Aorta (tissue), 5 donors: ENCODE results near the gene FOXK1. TPM values are rescaled to one million over a fixed set of nuclear protein-coding genes. Genes with fewer than 3 reads are reported as not detected.

Experiments used
- ATAC-seq: fragments of 200-7000 bp; cut with Tn5 transposase; one replicate; pipeline ENCODE4 v1.9.1; 2022; ENCODE audit warnings: moderate library complexity; ENCODE audit not compliant: low FRiP score
- DNase-seq, 2 donors: peaks; one replicate each; pipeline ENCODE4 v3.0.0-alpha.2; 2020
- H3K27ac ChIP-seq, 2 donors: one replicate each; pipeline ENCODE4 v1.5.1; 2013; ENCODE audit warnings: low read length in 2 of 2, mild to moderate bottlenecking in 2 of 2, moderate library complexity in 2 of 2, control low read depth in 1 of 2, inconsistent platforms in 1 of 2, low read depth in 1 of 2
- H3K27me3 ChIP-seq, 2 donors: one replicate each; pipeline ENCODE4 v1.6.1; 2013; ENCODE audit warnings: control low read depth in 1 of 2, low read length in 1 of 2, mild to moderate bottlenecking in 1 of 2, moderate library complexity in 1 of 2; ENCODE audit not compliant: insufficient read depth in 2 of 2, control insufficient read depth in 1 of 2
- H3K36me3 ChIP-seq, 2 donors: one replicate each; pipeline ENCODE4 v1.6.1; 2013; ENCODE audit warnings: control low read depth in 1 of 2, low read length in 1 of 2, mild to moderate bottlenecking in 1 of 2; ENCODE audit not compliant: insufficient read depth in 2 of 2, control insufficient read depth in 1 of 2
- H3K4me1 ChIP-seq, 2 donors: one replicate each; pipeline ENCODE4 v1.6.1; 2013; ENCODE audit warnings: low read length in 2 of 2, control low read depth in 1 of 2, mild to moderate bottlenecking in 1 of 2, moderate library complexity in 1 of 2; ENCODE audit not compliant: insufficient read depth in 2 of 2, control insufficient read depth in 1 of 2
- H3K4me3 ChIP-seq, 2 donors: one replicate each; pipeline ENCODE4 v1.5.1; 2013; ENCODE audit warnings: low read length in 2 of 2, control low read depth in 1 of 2, mild to moderate bottlenecking in 1 of 2
- H3K9me3 ChIP-seq: one replicate; pipeline ENCODE4 v1.6.1; 2013; ENCODE audit warnings: mild to moderate bottlenecking, low read length; ENCODE audit not compliant: control insufficient read depth
- WGBS, 2 donors: extraction: QIAGEN DNeasy Blood & Tissue Kit; methylation state at CpG; one replicate each; pipeline ENCODE4 v1.1.7; 2013; 5-methylcytosine and 5-hydroxymethylcytosine counted together
- intact Hi-C, 2 donors: fragments of 100-400 bp; cut with DNase I; formaldehyde crosslinking; loops; one replicate each; pipeline versions ENCODE4 v1.14.2 to v1.15.0; 2022
- long read RNA-seq, 2 donors: library from polyadenylated mRNA; unstranded; transcript quantifications; one replicate each; pipeline ENCODE4 v2.0.0, GENCODE V29; 2020 to 2021
- polyA plus RNA-seq, 2 donors: library from polyadenylated mRNA; stranded (reverse); fragments of 200-250 nt; gene quantifications; one replicate each; pipeline ENCODE4 v1.2.3, GENCODE V29; 2013
- total RNA-seq, 2 donors: library from RNA; stranded (reverse); fragmentation: NEBNext Ultra II Directional; extraction: Animal tissue kit (Norgen Biotek cat#: 25700); gene quantifications; one replicate each; pipeline ENCODE4 v1.2.1, GENCODE V29; 2021
- donor health status: healthy with polysubstance abuse.
- donor health status: Bipolar disorder and iron deficiency.
- donor health status: DM: no; HTN: no; CAD: no.
- donor health status: DM: no; HTN: no; CAD: no.
- donor health status: DM: yes; HTN: yes; CAD: no.

The FOXK1 gene
- total RNA-seq (10 to 100 TPM; 41.4 to 47.5 TPM), polyA plus RNA-seq (1 to 10 TPM; 5.1 to 8.7 TPM)
- long read RNA-seq, donor 1, partial matches to known transcripts: 2 of 23 reads
- long read RNA-seq, donor 1, other reads (novel, unspliced or antisense): 21 of 23 reads
- long read RNA-seq, donor 2, full-length matches to known transcripts: 3 of 35 reads
- long read RNA-seq, donor 2, partial matches to known transcripts: 11 of 35 reads
- long read RNA-seq, donor 2, other reads (novel, unspliced or antisense): 21 of 35 reads

DNA sequence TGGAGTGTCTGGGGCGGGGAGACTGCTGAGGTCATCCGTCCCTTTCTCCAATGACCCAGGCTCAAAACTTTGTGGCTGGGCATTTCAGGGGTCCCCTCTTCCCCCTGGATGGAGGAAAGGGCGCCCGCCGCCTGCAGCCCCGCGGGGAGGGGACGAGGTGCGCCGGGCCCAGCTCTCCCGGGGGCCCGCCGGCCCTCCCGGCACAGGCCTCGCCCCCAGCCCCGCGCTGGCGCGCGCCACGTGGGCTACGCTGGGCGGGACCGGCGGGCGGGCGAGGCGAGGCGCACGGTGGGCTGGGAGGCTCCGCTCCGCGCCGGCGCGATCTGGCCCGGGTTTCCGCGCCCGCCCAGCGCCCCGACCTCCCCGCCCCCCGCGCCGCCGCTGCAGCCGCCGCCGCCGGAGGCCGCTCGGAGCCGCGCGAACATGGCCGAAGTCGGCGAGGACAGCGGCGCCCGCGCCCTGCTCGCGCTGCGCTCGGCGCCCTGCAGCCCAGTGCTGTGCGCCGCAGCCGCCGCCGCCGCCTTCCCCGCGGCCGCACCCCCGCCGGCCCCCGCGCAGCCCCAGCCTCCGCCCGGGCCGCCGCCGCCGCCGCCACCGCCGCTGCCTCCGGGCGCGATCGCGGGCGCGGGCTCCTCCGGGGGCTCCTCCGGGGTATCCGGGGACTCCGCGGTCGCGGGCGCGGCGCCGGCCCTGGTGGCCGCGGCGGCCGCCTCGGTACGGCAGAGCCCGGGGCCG is at the start of gene FOXK1:
TSS of gene FOXK1 (plus strand) at position 410 of the 735 bp plus-strand sequence. CDS start at position 424, 14 bp downstream.
- no peaks in the 10 kb centered on the region for H3K4me1 ChIP-seq
- ATAC-seq: peak; percentile 90
- no peaks in the 10 kb centered on the region for H3K27me3 ChIP-seq
- H3K27ac ChIP-seq: peak within 1 kb of the TSS; percentile 57 to 61
- H3K36me3 ChIP-seq: no peaks in the 10 kb centered on the region
- H3K4me3 ChIP-seq: peak within 1 kb of the TSS; percentile 80 to 98
- 1% methylated on average over 76 to 116 of the region's 116 CpGs for WGBS, 2 donors
- no peaks in the 10 kb centered on the region for H3K9me3 ChIP-seq
- DNase-seq: peak; percentile 83 to 92
- intact Hi-C loops: loop anchor here (1.0 to 5.0 kb wide), 4 partner anchors 41 to 70 kb away; no protein-coding TSS in a partner anchor

DNA sequence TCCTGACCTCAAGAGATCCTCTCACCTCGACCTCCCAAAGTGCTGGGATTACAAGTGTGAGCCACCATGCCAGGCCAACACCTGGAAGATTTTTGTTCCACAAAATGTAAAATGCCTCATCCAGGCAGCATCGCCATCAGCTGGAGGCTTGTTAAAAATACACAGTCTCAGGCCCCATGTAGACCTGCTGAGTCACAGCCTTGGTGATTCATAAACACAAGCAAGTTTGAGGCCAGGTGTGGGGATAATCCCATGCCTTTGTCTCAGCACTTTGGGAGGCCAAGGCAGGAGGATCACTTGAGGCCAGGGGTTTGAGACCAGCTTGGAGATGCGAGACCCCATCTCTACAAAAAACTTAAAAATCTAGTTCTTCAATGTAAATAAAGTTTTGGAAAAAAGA is 49.1 kb upstream of the FOXK1 start:
- no peak for ATAC-seq
- Histone ChIP-seq H3K36me3 (no peaks in the 10 kb centered on the region), H3K9me3 (no peaks in the 10 kb centered on the region), H3K27ac (no peak overlapping the region), H3K27me3 (no peaks in the 10 kb centered on the region), H3K4me3 (no peak overlapping the region), H3K4me1 (no peaks in the 10 kb centered on the region)
- intact Hi-C loops: loop anchor here in 1 of 2 donors (5.0 kb wide), 1 partner anchor 114 kb away; no protein-coding TSS in a partner anchor
- DNase-seq: no peak
- 93 to 96% methylated on average over 3 of the region's 3 CpGs for WGBS, 2 donors

DNA sequence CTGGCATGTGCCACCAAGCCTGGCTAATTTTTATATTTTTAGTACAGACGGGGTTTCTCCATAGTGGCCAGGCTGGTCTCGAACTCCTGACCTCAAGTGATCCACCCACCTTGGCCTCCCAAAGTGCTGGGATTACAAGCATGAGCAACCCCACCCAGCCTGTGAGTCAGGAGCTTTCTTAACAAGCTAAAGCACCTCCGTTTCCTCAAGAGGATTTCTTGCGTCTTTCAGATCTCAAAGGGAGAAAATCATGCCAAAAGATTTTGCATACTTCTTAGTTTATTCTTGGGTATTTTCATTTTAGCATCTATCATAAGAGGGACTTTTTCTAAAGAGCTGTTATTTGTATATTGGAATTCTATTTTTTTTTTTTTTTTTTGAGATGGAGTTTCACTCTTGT is 47.9 kb upstream of the FOXK1 start:
- Histone ChIP-seq H3K36me3 (no peaks in the 10 kb centered on the region), H3K9me3 (no peaks in the 10 kb centered on the region), H3K4me1 (no peaks in the 10 kb centered on the region), H3K4me3 (no peak overlapping the region), H3K27me3 (no peaks in the 10 kb centered on the region), H3K27ac (no peak overlapping the region)
- no peak for DNase-seq
- no peak for ATAC-seq
- WGBS, 2 donors: 60 to 67% methylated on average over 4 of the region's 4 CpGs
- intact Hi-C loops: loop anchor here in 1 of 2 donors (5.0 kb wide), 1 partner anchor 113 kb away; no protein-coding TSS in a partner anchor

DNA sequence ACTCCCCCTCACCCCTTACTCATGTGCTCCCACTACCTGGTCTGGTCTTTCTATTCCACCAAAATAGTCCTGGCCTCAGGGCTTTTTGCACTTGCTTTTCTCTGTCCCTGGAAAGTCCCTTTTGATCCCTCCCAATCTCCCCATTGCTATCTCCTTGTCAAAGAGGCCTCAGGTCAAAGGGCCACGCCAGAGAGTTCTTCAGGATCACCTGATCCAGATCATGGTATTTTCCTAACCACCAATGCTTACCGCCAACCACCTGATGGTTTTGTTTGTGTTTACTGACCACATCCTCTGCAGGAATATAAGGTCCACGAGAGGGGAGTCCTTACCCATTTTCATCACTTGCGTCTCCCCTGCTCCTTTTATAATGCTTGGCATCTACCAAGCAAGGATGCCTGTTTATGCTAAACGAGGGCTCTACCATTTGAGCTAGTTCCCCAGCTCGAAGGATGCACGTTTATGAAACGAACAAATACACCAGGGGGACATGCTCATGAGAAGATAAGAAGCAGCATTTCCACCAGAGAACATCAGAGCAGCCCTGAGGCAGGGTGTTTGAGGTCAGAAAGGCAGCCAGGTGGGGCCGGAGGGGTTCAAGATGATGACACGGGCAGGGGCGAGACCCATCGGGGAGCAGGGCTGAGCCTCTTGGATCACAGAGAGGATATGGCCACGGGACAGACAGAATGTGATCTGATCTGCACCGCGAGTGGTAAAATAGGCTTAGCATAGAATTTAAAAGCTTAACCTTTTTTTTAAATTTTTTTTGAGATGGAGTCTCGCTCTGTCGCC is 43.1 kb upstream of the FOXK1 start:
- ATAC-seq (no peak), DNase-seq (peak in 1 of 2 donors; percentile 31)
- Histone ChIP-seq H3K9me3 (no peaks in the 10 kb centered on the region), H3K4me3 (no peak overlapping the region), H3K4me1 (no peaks in the 10 kb centered on the region), H3K36me3 (no peaks in the 10 kb centered on the region), H3K27ac (no peak overlapping the region), H3K27me3 (no peaks in the 10 kb centered on the region)
- WGBS, 2 donors: 84 to 86% methylated on average over 17 of the region's 17 CpGs
- intact Hi-C loops: no loop called here

DNA sequence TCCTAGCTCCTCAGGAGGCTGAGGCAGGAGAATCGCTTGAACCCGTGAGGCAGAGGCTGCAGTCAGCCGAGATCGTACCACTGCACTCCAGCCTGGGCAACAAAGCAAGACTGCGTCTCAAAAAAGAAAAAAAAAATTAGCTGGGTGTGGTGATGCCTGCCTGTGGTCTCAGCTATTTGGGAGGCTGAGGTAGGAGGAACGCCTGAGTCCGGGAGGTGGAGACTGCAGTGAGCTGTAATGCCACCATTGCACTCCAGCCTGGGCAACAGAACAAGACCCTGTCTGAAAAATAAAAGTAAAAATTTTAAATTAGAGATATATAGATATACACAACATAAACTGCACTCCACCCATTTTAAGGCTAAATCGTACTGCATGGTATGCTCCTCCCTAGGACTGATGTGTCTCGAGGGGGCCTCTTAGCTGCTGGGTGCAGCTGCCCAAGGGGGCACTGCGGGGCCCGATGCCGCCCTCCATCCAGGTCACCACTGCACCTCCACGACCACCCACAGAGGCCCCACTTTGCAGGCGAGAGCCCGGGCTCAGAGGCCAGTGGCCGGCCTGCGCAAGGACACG is 40.9 kb upstream of the FOXK1 start:
- intact Hi-C loops: loop anchor here (1.0 to 2.0 kb wide), 2 partner anchors 40 to 41 kb away; partner anchors contain the start of gene FOXK1 (in 1 of the 2)
- DNase-seq (peak in 1 of 2 donors; percentile 50), ATAC-seq (no peak)
- no peaks in the 10 kb centered on the region for H3K36me3 ChIP-seq
- no peaks in the 10 kb centered on the region for H3K27me3 ChIP-seq
- no peak overlapping the region for H3K27ac ChIP-seq
- H3K4me3 ChIP-seq: peak overlapping the region; percentile 16 to 55
- no peaks in the 10 kb centered on the region for H3K9me3 ChIP-seq
- 28 to 33% methylated on average over 17 to 18 of the region's 18 CpGs for WGBS, 2 donors
- H3K4me1 ChIP-seq: no peaks in the 10 kb centered on the region

DNA sequence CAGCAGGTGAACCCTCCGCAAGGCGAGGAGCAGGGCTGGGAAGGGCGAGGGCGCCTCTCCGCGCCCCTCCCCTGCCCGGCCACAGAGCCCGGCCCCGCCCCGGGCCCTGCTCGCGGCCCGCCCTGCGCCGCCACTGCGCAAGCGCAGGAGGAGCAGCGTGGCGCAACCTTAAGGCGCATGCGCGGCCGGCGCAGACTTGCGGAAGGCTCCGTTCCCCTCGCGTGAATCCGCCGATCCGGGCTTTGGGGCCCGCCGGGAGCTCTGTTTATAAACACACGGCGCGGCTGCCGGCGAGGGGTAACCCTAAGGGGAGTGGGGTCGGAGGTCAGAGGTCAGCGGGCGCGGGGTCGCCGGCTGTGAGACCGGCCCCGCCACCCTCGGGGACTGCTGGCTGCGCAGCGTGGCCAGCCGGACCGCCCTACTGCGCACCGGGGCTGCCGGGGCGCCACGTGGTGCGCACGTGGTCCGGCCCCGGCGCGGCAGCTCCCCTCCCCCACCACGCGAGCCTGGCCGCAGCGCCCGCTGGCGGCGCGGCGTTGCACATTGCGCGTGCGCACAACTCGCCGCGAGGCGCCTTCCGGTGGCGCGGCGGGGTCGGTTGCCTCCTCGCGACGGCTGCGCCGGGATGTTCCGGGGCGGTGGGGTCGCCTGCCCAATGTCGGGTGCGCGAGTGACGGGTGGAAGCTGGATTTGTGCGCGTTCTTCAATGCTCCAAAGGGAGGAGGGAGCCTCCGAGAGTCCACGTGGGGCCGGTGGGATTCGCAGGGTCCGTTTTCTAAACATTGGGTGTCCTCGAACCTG is 40.2 kb upstream of the FOXK1 start:
- no peaks in the 10 kb centered on the region for H3K4me1 ChIP-seq
- intact Hi-C loops: loop anchor here (1.0 to 2.0 kb wide), 2 partner anchors 39 to 40 kb away; partner anchors contain the start of gene FOXK1 (in 1 of the 2)
- ATAC-seq (peak; percentile 97), DNase-seq (peak; percentile 97 to 99)
- peak overlapping the region; percentile 37 to 55 for H3K4me3 ChIP-seq
- H3K27ac ChIP-seq: peak overlapping the region in 1 of 2 donors; percentile 46
- H3K9me3 ChIP-seq: no peaks in the 10 kb centered on the region
- no peaks in the 10 kb centered on the region for H3K27me3 ChIP-seq
- WGBS, 2 donors: 0 to 1% methylated on average over 98 to 103 of the region's 103 CpGs
- no peaks in the 10 kb centered on the region for H3K36me3 ChIP-seq

DNA sequence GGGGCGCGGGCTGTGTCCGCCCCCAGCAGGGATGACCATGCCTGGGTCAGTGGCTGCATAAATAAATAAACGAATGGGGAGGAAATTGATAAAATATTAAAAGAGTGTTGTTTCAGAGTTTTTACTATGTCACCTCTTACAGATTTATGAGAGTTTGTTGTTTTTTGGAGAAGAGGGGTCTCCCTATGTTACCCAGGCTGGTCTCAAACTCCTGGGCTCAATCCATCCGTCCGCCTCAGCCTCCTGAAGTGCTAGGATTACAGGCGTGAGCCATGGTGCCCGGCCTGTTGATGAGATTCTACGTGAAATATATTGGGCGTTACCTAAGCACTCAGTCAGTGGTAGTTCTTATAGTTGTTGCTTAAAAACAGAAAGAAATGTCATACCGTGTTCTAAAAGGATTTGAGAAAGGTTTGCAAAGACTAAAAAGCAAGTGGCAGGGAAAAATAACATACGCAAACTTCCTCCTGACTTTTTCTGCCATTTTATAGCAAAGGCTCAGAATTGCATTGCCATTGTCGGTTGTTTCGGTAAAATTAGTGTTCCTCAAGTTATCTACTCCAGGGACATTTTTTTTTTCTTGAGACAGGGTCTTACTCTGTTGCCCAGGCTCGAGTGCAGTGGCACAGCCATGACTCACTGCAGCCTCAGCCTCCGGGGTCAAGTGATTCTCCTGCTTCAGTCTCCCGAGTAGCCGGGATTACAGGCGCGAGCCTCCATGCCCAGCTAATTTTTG is 39.5 kb upstream of the FOXK1 start:
- peak in 1 of 2 donors; percentile 27 for DNase-seq
- Histone ChIP-seq H3K36me3 (no peaks in the 10 kb centered on the region), H3K9me3 (no peaks in the 10 kb centered on the region), H3K27ac (peak overlapping the region in 1 of 2 donors; percentile 46), H3K4me1 (no peaks in the 10 kb centered on the region), H3K27me3 (no peaks in the 10 kb centered on the region), H3K4me3 (peak overlapping the region; percentile 20 to 37)
- intact Hi-C loops: no loop called here
- 50 to 58% methylated on average over 20 of the region's 20 CpGs for WGBS, 2 donors
- ATAC-seq: no peak
